Prostate gland (tissue), 2 donors: Measurements from ENCODE around the gene DCP1B.

Source experiments
- POLR2A ChIP-seq: fragments of 450-650 bp; IDR thresholded peaks from one replicate; pipeline ENCODE4 v1.6.1; 2016; ENCODE audit warnings: antibody characterized with exemption, mild to moderate bottlenecking
- TF ChIP-seq, protein P1 (sequence below), 4 experiments: fragments of 200-600 bp in 2 of 4; fragments of 450-650 bp in 2 of 4; sonication (generic) in 2 of 4; IDR thresholded peaks; 1 replicate in 3 of 4; 2 replicates in 1 of 4; pipeline ENCODE4 v1.5.1; 2016 to 2019; ENCODE audit warnings: antibody characterized with exemption in 4 of 4, mild to moderate bottlenecking in 2 of 4, moderate library complexity in 2 of 4

DNA sequence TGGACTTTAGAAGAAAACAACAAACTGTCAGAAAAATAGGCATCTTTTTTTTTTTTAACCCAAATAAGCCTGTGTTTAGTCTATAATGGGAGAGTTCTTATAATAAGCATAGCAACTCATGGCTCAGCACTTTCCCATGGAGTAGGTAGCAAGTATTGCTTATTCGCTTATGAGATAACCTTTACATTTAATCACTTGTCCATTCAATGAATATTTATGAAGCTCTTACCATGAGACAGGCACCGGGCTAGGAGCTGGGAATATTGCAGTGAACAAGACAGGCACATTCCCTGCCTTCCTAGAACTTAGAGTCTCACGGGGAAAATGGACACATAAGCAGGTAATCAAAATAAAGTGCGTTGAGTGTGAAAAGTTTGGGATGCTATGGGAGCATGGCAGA, 10.0 kb upstream of the DCP1B start:
- TF ChIP-seq POLR2A: no peak
- TF ChIP-seq, protein P1, sequence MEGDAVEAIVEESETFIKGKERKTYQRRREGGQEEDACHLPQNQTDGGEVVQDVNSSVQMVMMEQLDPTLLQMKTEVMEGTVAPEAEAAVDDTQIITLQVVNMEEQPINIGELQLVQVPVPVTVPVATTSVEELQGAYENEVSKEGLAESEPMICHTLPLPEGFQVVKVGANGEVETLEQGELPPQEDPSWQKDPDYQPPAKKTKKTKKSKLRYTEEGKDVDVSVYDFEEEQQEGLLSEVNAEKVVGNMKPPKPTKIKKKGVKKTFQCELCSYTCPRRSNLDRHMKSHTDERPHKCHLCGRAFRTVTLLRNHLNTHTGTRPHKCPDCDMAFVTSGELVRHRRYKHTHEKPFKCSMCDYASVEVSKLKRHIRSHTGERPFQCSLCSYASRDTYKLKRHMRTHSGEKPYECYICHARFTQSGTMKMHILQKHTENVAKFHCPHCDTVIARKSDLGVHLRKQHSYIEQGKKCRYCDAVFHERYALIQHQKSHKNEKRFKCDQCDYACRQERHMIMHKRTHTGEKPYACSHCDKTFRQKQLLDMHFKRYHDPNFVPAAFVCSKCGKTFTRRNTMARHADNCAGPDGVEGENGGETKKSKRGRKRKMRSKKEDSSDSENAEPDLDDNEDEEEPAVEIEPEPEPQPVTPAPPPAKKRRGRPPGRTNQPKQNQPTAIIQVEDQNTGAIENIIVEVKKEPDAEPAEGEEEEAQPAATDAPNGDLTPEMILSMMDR (IDR thresholded peaks at IDR 0.05): no peak
